GM19043 (cell line): Measurements from ENCODE around the gene NLGN1.
"Not testable (repeated sequence)": the region's sequence is repeated elsewhere in the genome, so short reads cannot be mapped to it uniquely, and the experiment has no call there.

Experiments used
- ATAC-seq: cut with Tn5 transposase; IDR thresholded peaks from one replicate; pipeline ENCODE4 v1.9.1; 2021; ENCODE audit warnings: low read depth; ENCODE audit not compliant: unreplicated experiment

NLGN1 gene

GRCh38 chr3:174192471-174192870 lies 794.9 kb downstream of the NLGN1 start:
- ATAC-seq: no peak

GRCh38 chr3:174193604-174194003 lies 796.1 kb downstream of the NLGN1 start:
- ATAC-seq: no peak

GRCh38 chr3:174197416-174197815 lies 799.9 kb downstream of the NLGN1 start:
- ATAC-seq: no peak

- ATAC-seq: no peak
Measured at GRCh38 chr3:174198199-174198598, 800.7 kb downstream of the NLGN1 start.

- ATAC-seq: no peak
Measured at GRCh38 chr3:174199696-174200095, 802.2 kb downstream of the NLGN1 start.

GRCh38 chr3:174202116-174202515 lies 804.6 kb downstream of the NLGN1 start:
- no peak for ATAC-seq

GRCh38 chr3:174202561-174202960 lies 805.0 kb downstream of the NLGN1 start:
- ATAC-seq: no peak

- no peak for ATAC-seq
Measured at GRCh38 chr3:174204765-174205164, 807.2 kb downstream of the NLGN1 start.

GRCh38 chr3:174206607-174207192 lies 809.2 kb downstream of the NLGN1 start:
- ATAC-seq: no peak

GRCh38 chr3:174208161-174208560 lies 810.6 kb downstream of the NLGN1 start:
- ATAC-seq: no peak

GRCh38 chr3:174211896-174212295 lies 814.4 kb downstream of the NLGN1 start:
- not testable (repeated sequence) for ATAC-seq

- no peak for ATAC-seq
Measured at GRCh38 chr3:174215456-174215855, 817.9 kb downstream of the NLGN1 start.

GRCh38 chr3:174216019-174216418 lies 818.5 kb downstream of the NLGN1 start:
- no peak for ATAC-seq

GRCh38 chr3:174216946-174217718 lies 819.6 kb downstream of the NLGN1 start:
- ATAC-seq: no peak

GRCh38 chr3:174218016-174218415 lies 820.5 kb downstream of the NLGN1 start:
- no peak for ATAC-seq

- no peak for ATAC-seq
Measured at GRCh38 chr3:174219738-174220137, 822.2 kb downstream of the NLGN1 start.

GRCh38 chr3:174220775-174221554 lies 823.4 kb downstream of the NLGN1 start:
- ATAC-seq: no peak

- ATAC-seq: no peak
Measured at GRCh38 chr3:174223042-174223441, 825.5 kb downstream of the NLGN1 start.

- no peak for ATAC-seq
Measured at GRCh38 chr3:174223626-174224025, 826.1 kb downstream of the NLGN1 start.

GRCh38 chr3:174229916-174230315 lies 832.4 kb downstream of the NLGN1 start:
- no peak for ATAC-seq

GRCh38 chr3:174232028-174232657 lies 834.6 kb downstream of the NLGN1 start:
- not testable (repeated sequence) for ATAC-seq
